Iris pigment epithelial cell (primary cell): ENCODE measurements around the gene DHCR24.

Experiments used
- DNase-seq: peaks from one replicate; pipeline ENCODE4 v3.0.0-alpha.2; 2011; ENCODE audit warnings: low read depth

The DHCR24 gene

DNA sequence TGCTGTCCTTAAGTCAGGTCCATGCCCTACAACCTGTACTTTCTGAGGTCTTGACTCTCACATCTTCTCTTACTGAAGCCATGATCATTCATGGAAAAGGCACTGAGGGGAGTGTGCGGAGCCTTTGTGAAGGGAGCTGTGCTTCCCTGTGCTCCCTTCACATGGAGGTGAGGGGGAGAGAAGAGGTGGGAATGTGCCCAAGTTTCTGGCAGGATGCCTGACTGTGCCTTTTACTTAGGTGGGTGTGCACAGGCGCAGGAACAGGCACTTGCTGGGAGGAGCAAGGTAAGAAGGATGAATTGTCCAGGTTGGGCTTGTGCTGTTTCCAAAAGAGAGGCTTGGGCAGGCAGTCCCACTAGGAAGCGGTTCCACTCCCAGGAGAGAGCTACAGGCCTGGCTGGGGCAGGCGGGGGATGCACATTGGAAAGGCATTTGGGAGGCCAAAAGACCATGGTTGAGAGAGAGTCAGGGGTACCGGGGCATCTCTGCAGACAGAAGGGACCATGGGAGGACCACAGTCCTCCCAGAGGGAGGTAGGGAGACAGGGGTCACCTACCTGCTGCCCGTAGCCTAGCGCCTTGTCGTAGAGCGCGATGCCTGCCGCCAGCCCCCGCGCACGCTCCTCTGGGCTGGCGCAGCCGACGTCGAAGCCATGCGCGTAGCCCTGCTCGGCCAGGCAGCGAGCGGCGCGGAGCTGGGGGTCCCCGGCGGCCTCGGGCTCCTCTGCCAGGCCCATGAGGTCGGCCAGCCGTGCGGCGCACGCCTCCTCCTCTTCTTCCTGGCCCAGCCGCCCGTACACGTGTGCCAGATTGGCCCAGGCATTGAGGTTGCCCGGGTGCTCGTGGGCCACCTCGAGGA is 86.7 kb downstream of the DHCR24 start:
- no peak for DNase-seq
